Progenitor cell of endocrine pancreas (in vitro differentiated cells): ENCODE data around the gene CDH16. TPM values are rescaled to one million over a fixed set of nuclear protein-coding genes. Genes with fewer than 3 reads are reported as not detected.

Experiments
- DNase-seq: peaks from one replicate; pipeline ENCODE4 v3.0.0; 2021; ENCODE audit warnings: low spot score; ENCODE audit not compliant: unreplicated experiment
- H3K27ac Mint-ChIP-seq: 2 replicates; pipeline ENCODE4 v1.8.0; 2021; ENCODE audit warnings: mild to moderate bottlenecking, moderate library complexity, mixed read lengths
- H3K27me3 Mint-ChIP-seq: 2 replicates; pipeline ENCODE4 v1.8.0; 2021; ENCODE audit warnings: mixed read lengths
- H3K36me3 Mint-ChIP-seq: 2 replicates; pipeline ENCODE4 v1.8.0; 2022; ENCODE audit warnings: mixed read lengths; ENCODE audit not compliant: insufficient read depth
- H3K4me1 Mint-ChIP-seq: 2 replicates; pipeline ENCODE4 v1.8.0; 2021; ENCODE audit warnings: low read depth, mixed read lengths
- H3K4me3 Mint-ChIP-seq: 2 replicates; pipeline ENCODE4 v1.8.0; 2021; ENCODE audit warnings: low read depth, mild to moderate bottlenecking, moderate library complexity, mixed read lengths
- H3K9me3 Mint-ChIP-seq: 2 replicates; pipeline ENCODE4 v1.8.0; 2021; ENCODE audit warnings: low read depth, mixed read lengths
- total RNA-seq: library from RNA; stranded (reverse); gene quantifications from 2 replicates; pipeline ENCODE4 v1.2.1, GENCODE V29; 2021
- TF ChIP-seq, protein P1 (sequence below): fragments of 200-600 bp; sonication (generic); IDR thresholded peaks from one replicate; pipeline ENCODE4 v1.5.0; 2021; ENCODE audit warnings: antibody characterized with exemption, mild to moderate bottlenecking; ENCODE audit not compliant: unreplicated experiment

Gene CDH16
- total RNA-seq, 1 donor from 2014 or later, result not detected

DNA sequence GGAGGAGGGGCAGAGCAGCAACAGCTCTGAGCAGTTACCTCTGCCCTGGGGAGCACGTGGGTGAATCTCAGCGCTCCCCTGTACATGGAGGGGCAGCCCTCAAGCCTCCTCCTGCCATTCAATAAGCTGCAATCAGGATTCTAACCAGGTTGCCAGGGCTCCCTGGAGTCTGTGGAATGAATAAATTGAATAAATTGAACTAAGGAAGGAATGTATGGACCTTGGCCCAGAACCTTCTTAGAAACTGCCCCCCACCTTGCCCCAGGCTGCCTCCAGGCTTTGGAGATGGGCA, 1.6 kb upstream of the CDH16 start:
- Mint-ChIP-seq H3K4me1 (peaks cover 2% of the 10 kb centered on the region), H3K27ac (no peak overlapping the region), H3K36me3 (no peaks in the 10 kb centered on the region), H3K9me3 (no peaks in the 10 kb centered on the region), H3K27me3 (peaks cover 54% of the 10 kb centered on the region), H3K4me3 (no peak overlapping the region)
- no peak for DNase-seq
- TF ChIP-seq, protein P1, sequence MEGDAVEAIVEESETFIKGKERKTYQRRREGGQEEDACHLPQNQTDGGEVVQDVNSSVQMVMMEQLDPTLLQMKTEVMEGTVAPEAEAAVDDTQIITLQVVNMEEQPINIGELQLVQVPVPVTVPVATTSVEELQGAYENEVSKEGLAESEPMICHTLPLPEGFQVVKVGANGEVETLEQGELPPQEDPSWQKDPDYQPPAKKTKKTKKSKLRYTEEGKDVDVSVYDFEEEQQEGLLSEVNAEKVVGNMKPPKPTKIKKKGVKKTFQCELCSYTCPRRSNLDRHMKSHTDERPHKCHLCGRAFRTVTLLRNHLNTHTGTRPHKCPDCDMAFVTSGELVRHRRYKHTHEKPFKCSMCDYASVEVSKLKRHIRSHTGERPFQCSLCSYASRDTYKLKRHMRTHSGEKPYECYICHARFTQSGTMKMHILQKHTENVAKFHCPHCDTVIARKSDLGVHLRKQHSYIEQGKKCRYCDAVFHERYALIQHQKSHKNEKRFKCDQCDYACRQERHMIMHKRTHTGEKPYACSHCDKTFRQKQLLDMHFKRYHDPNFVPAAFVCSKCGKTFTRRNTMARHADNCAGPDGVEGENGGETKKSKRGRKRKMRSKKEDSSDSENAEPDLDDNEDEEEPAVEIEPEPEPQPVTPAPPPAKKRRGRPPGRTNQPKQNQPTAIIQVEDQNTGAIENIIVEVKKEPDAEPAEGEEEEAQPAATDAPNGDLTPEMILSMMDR, result no peak

DNA sequence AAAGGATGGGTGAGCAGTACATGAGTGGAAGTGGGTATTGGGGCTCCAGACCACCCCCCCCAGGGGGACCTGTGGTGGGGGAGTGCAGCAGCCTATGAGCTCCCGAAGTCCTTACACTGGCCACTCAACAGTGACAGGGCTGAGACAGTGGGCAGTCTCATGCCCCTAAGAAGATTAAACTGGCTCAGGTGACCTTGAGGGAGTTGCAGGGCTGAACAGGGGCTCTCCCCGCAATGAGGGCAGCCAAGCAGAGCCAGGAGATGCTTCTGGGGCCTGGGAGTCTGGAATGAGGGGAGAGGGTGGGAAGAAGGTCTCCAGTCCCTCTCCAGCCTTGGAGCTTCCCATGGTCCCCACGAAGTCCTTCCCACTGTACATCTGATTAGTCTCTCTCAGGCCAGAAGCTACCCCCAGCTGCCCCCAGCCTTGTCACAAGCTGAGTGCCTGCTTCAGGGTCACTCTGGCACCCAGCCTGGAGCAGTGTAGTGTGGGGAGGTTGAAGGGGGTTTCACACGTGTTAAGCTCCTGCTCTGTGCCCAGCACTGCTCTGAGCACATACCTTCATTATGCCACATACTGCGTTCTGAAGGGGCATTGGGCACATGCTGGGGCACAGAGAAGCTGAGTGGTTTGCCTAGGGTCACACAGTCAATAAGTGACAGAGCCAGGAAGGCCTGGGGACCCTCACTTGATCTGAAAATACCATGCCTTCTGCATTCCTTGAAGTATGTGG, 1.0 kb upstream of the CDH16 start:
- TF ChIP-seq, protein P1, result no peak
- no peaks in the 10 kb centered on the region for H3K36me3 Mint-ChIP-seq
- DNase-seq, result no peak
- H3K27ac Mint-ChIP-seq, result no peak overlapping the region
- H3K4me1 Mint-ChIP-seq, result peaks cover 2% of the 10 kb centered on the region
- peaks cover 57% of the 10 kb centered on the region for H3K27me3 Mint-ChIP-seq
- no peaks in the 10 kb centered on the region for H3K9me3 Mint-ChIP-seq
- no peak overlapping the region for H3K4me3 Mint-ChIP-seq

DNA sequence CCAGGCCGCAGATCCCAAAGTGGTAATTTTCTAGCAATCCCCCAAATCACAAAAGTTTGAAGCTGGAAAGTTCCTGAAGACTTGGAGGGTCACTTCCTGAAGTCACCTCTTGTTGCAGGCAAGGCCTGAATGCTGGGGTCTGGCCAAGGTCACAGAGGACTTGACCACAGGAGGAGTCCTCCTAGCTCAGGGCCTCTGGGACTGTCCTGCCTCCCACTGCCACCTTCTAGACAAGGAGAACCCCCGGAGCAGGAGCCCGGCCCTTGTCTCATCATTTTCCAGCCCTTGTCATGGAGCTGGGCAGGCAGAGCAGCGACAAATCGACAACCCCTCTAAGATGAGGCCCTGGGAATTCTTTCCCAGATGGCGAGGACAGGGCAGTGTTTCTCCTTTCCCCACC, 330 bp downstream of the CDH16 start:
- no peak for DNase-seq
- Mint-ChIP-seq H3K27me3 (peaks cover 50% of the 10 kb centered on the region), H3K4me3 (no peak overlapping the region), H3K27ac (no peak overlapping the region), H3K9me3 (no peaks in the 10 kb centered on the region), H3K36me3 (no peaks in the 10 kb centered on the region), H3K4me1 (peaks cover 2% of the 10 kb centered on the region)
- TF ChIP-seq, protein P1, result no peak

DNA sequence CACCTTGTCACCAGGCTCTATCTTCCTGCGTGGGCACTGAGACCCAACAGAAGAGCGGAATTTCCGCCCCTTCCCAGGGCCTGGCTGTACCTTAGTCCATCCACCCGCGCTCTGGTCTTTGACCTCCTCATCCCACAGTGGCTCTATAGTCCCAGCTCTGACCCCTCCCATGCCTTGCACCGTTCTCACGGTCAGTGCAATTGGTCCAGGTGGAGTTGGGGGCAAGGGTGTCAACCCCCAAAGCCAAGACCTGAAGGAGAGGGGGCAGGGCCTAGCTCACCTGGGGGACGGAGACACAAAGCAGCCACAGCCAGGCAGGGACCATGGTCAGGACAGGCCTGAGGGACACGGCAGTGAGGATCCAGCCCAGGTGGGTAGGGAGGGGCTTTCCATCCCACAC, 944 bp downstream of the CDH16 start:
- Mint-ChIP-seq H3K9me3 (no peaks in the 10 kb centered on the region), H3K27ac (no peak overlapping the region), H3K36me3 (no peaks in the 10 kb centered on the region), H3K4me3 (no peak overlapping the region), H3K4me1 (peaks cover 2% of the 10 kb centered on the region), H3K27me3 (peaks cover 44% of the 10 kb centered on the region)
- no peak for DNase-seq
- TF ChIP-seq, protein P1, result no peak

DNA sequence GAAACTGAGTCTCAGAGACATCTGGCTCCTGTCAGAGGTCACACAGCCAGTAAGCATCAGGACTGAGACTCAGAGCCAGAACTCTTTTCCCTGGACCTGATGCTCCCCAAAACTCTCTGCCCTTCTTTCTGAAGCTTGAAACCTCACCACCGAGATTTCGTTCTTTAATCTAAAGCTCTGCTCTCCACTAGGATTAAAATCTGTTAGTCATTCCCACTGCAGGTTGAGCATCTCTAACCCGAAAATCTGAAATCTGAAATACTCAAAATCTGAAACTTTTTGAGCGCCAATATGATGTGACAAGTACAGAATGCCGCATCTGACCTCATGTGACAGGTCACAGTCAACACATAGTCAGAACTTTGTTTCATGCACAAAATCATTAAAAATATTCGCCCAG, 2.2 kb downstream of the CDH16 start:
- no peak for DNase-seq
- TF ChIP-seq, protein P1, result no peak
- H3K9me3 Mint-ChIP-seq, result no peaks in the 10 kb centered on the region
- H3K36me3 Mint-ChIP-seq, result no peaks in the 10 kb centered on the region
- no peak overlapping the region for H3K4me3 Mint-ChIP-seq
- peaks cover 2% of the 10 kb centered on the region for H3K4me1 Mint-ChIP-seq
- H3K27me3 Mint-ChIP-seq, result peaks cover 41% of the 10 kb centered on the region
- H3K27ac Mint-ChIP-seq, result no peak overlapping the region
